HG03064 (cell line): Measurements from ENCODE around the gene CLASP1.
A peak's percentile ranks its signal among the peaks of the same experiment; 100 is the strongest.
"Not testable (repeated sequence)": the region's sequence is repeated elsewhere in the genome, so short reads cannot be mapped to it uniquely, and the experiment has no call there.

ENCODE experiments used
- ATAC-seq: cut with Tn5 transposase; IDR thresholded peaks from one replicate; pipeline ENCODE4 v1.9.1; 2021; ENCODE audit warnings: low read depth; ENCODE audit not compliant: unreplicated experiment

CLASP1 gene

GRCh38 chr2:121649149-121649595 lies at the start of gene CLASP1:
Gene CLASP1, minus strand, starts transcription at chr2:121649462. Its CDS starts 43,567 bp downstream, at chr2:121605895.
- peak; percentile 29 for ATAC-seq

DNA sequence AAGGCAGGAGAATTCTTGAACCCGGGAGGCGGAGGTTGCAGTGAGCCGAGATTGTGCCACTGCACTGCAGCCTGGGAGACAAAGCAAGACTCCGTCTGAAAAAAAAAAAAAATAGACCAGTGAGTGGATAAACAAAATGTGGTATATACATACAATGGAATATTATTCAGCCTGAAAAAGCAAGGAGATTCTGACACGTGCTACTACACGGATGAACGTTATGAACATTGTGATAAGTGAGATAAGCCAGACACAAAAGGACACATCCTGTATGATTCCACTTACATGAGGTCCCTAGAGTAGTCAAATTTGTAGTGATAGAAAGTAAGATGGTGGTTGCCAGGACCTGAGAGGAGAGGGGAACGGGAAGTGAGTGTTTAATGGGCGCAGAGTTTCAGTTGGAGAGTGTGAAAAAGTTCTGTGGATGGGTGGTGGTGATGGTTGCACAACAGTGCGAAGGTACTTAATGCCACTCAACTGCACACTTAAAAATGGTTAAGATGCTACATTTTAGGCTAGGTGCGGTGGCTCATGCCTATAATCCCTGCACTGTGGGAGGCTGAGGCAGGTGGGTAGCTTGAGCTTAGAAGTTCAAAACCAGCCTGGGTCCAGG lies 49.2 kb upstream of the CLASP1 start:
- ATAC-seq = no peak

DNA sequence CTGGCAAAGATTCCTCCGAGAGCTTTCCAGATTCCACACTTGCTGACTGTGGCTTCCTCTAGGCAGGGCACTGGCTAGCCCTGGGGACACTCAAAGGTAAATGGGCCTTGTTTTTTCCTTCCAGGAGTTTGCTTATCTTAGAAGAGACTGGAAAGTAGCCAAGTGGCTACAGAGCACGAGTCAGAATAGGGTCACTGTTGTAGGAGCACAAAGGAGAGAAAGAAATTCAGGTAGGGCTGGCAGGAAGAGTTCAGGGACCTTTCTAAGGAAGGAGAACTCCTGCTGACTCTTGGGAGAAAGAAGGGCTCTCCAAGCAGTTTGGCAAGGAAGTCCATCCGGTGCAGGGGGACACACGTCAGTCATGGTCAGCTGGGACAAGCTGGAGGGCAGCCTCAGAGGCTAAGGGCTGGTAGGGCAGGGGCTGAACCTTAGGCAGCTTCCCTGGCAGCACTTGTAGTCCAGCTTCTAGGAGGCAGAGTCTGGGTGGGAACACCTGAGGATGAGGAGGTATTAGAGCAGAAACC lies 47.9 kb upstream of the CLASP1 start:
- ATAC-seq = no peak

DNA sequence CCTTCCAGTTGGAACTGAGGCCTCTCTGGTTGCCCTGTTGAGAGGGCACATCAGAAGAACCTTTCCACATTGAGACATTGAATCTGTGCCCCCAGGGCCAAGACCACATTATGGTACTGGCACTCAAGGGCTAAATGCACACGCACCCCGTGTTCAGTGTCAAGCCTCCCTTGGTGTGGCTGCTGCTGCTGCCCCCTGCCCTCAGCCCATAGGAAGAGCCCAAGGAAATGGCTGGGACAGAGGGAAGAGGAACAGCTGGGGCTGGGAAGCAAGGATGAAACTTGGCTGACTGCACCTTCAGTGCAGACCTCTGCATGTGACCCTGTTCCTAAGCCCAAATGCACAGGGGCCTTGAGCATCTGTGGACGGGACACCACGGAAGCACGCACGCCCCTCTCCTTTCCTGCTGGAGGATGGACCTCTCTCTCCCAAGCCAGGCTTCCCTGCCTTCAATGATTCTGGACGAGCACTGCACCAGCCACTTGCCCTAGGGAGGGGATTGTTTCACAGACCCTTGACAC lies 47.2 kb upstream of the CLASP1 start:
- ATAC-seq = no peak

GRCh38 chr2:121695171-121695451 lies 45.8 kb upstream of the CLASP1 start:
- no peak for ATAC-seq

DNA sequence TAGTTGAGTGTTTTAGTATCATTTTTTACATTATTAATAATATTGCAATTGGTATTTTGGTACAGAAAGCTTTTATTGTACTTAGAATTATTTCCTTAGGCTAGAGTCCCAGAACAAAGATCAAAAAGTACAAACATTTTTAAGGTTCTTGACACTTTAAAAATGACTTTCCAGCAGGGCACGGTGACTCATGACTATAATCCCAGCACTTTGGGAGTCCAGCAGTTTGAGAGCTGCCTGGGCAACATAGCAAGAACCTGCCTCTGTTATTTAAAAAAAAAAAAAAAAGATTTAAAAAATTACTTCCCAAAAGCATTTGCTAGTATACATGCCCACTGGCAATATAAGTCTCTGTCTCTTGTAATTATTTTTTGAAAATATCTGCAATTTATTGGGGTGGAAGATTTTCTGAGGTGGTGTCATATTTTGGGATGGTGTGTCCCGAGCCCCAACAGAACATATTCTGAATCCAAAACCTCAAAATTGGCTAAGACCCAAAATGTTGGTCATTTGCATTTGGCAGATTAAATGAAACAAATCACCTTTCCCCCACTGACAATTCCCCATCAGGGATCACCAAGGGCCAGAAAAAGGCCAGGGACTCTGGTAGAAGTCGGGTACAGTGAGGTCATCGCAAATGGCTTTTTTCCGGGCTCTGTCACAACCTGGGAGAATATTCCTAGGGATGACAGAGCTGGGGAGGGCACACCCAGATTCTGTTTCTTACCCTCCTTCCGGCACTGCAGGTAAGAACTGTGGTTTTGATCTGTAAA lies 45.3 kb upstream of the CLASP1 start:
- ATAC-seq = no peak

- not testable (repeated sequence) for ATAC-seq
These were observed 41.3 kb upstream of the CLASP1 start for GRCh38 chr2:121690572-121690971.

- ATAC-seq = no peak
These were observed 40.8 kb upstream of the CLASP1 start for GRCh38 chr2:121690095-121690494.

- ATAC-seq = no peak
These were observed 40.1 kb upstream of the CLASP1 start for GRCh38 chr2:121689356-121689755.

DNA sequence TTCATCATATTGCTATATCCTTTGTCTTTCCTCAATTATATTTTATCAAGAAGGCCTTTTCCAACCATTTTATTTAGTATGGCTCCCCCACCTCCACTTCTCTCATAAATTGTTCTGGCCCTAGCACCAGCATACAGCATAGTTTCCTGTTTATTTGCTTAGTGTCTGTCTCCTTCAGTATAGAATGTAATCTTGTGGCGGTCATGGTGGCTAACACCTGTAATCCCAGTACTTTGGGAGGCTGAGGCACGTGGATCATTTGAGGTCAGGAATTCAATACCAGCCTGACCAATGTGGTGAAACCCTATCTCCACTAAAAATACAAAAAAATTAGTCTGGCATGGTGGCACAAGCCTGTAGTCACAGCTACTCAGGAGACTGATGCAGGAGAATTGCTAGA lies 39.6 kb upstream of the CLASP1 start:
- no peak for ATAC-seq

- ATAC-seq = no peak
These were observed 37.6 kb upstream of the CLASP1 start for GRCh38 chr2:121686902-121687301.

- ATAC-seq = no peak
These were observed 37.0 kb upstream of the CLASP1 start for GRCh38 chr2:121686218-121686617.

DNA sequence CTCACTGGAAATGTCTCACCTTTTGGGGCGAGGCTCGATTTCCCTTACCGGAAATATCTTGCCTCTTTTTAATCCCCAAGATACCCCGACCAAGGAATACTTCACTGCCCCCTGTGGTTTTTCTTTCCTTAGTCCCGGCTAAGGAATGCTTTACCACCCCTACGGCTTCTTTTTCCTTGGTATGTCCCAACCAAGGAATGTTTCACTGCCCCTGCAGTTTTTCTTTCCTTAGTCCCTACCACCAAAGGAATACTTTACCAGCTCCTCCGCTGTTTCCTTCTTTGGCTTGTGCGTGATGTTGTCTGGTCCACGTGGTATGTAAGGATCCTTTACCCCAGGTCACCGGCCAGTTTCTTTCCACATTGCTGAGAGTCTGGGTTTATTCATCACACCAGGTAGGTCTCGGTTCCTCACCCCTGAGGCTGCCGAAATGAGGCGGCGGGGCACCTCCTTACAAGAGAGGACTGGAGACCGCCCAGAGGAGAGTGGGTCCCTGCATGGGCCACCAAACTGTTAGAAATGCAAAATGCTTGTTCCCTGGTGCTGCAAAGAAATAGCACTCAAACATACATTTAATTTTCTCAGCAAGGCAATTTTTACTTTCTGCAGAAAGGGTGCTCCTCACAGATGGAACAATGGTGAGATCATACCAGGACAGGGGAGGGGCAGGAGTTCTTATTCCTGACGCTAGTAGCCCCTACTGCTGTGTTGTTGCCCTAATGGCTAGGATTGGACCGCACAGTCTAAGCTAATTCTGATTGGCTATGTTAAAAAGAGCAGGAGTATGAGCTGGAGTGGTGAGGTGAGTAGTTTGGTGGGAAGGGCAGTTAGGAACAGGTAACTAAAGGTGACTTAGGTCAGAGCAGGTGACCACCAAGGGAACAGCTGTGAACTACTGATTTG lies 33.4 kb upstream of the CLASP1 start:
- ATAC-seq = no peak

DNA sequence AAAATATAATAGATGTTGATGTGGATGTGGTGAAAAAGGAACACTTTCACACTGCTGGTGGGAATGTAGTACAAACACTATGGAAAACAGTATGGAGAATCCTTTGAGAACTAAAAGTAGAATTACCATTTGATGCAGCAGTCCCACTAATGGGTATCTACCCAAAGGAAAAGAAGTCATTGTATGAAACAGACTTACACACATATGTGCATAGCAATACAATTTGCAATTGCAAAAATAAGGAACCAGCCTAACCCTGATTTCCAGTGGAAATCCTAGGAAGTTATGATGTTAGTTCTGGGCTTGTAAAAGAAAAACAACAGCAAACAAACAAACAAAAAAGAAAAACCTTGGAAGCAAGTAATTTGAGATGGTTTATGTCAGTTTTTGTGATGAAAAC lies 28.6 kb upstream of the CLASP1 start:
- ATAC-seq = no peak

GRCh38 chr2:121671621-121672020 lies 22.4 kb upstream of the CLASP1 start:
- not testable (repeated sequence) for ATAC-seq

DNA sequence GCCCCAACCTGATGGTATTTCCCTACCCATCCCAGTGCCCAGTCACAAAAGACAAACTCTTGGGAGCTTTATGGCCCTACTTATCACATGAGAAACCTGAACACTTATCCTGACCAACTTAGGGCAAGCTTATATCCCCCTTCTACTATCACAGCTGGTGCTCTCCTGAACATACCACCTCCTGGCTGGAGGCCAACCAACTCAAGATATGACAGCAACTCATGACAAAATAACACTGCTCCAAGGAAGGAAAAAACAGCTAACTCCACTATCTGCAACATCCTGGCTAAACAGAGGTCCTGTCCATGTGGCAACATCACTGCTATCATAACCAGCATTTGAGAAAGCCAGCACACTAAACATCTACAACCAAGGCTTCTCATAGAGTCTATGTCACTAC lies 20.9 kb upstream of the CLASP1 start:
- no peak for ATAC-seq

GRCh38 chr2:121667618-121668017 lies 18.4 kb upstream of the CLASP1 start:
- no peak for ATAC-seq

DNA sequence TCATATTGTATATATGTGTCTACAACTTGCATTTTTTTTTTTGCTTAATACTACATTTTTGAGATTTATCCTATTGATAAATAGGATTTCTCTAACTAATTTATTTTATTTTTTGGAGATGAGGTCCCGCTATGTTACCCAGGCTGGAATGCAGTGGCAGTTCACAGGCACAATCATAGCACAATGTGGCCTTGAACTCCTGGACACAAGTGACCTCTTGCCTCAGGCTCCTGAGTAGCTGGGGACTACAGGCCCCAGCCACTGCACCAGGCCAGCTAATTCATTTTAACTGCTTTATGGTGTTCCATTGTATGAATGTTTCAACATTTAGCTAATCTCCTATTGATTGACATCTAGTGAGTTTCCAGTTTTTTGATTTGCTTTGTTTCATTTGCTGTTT lies 16.8 kb upstream of the CLASP1 start:
- no peak for ATAC-seq

GRCh38 chr2:121665504-121665903 lies 16.2 kb upstream of the CLASP1 start:
- no peak for ATAC-seq

- no peak for ATAC-seq
These were observed 15.5 kb upstream of the CLASP1 start for GRCh38 chr2:121664713-121665112.

DNA sequence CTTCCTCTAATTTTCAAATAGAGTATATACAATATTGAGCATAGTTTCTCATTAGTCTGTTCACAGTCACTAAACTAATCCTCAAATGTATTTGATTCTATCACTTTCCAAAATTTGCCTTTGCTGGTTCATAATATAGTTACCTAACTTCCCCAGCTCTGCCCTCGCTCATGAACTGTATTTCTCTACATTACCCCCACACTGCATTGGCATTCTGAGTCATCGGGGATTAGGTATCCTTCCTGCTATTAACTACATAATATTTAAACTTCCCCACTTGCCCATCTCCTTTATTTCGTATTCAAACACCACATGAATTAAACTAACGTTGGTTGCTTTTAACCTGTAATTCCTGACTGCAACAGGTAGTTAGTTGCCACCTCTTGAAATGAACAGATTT lies 14.8 kb upstream of the CLASP1 start:
- ATAC-seq = no peak
